HPDE6-E6E7 (cell line): Measurements from ENCODE around the gene SUPT6H.
A peak's percentile ranks its signal among the peaks of the same experiment; 100 is the strongest.

Experiments
- DNase-seq: peaks from one replicate; pipeline ENCODE4 v3.0.0; 2011; ENCODE audit warnings: missing footprints; ENCODE audit errors: extremely low spot score

SUPT6H gene

GRCh38 chr17:28661635-28662526 is at the start of gene SUPT6H, which contains the start of gene SDF2:
Gene SUPT6H (plus strand): TSS chr17:28662205. CDS start chr17:28673402, 11,197 bp downstream.
Gene SDF2 (minus strand): TSS chr17:28661906. CDS start chr17:28661876, 30 bp downstream.
- DNase-seq: peak; percentile 87

- DNase-seq: no peak
Measured at GRCh38 chr17:28612531-28612930, 49.5 kb upstream of the SUPT6H start.

GRCh38 chr17:28612936-28613872 is 48.8 kb upstream of the SUPT6H start:
- peak; percentile 17 for DNase-seq

- no peak for DNase-seq
Measured at GRCh38 chr17:28613931-28614381, 48.0 kb upstream of the SUPT6H start, which contains the start of gene RSKR. Gene RSKR (minus strand): TSS chr17:28614185. CDS start chr17:28614161, 24 bp downstream.

GRCh38 chr17:28615260-28615940 is 46.6 kb upstream of the SUPT6H start:
- no peak for DNase-seq

- DNase-seq: no peak
Measured at GRCh38 chr17:28616281-28616680, 45.7 kb upstream of the SUPT6H start.

- DNase-seq: no peak
Measured at GRCh38 chr17:28618464-28618863, 43.5 kb upstream of the SUPT6H start.

- DNase-seq: no peak
Measured at GRCh38 chr17:28620010-28620409, 42.0 kb upstream of the SUPT6H start.

- DNase-seq: no peak
Measured at GRCh38 chr17:28622186-28622585, 39.8 kb upstream of the SUPT6H start.

GRCh38 chr17:28623696-28624095 is 38.3 kb upstream of the SUPT6H start:
- DNase-seq: no peak

GRCh38 chr17:28624148-28624547 is 37.9 kb upstream of the SUPT6H start:
- no peak for DNase-seq

GRCh38 chr17:28626818-28627217 is 35.2 kb upstream of the SUPT6H start:
- no peak for DNase-seq

- DNase-seq: no peak
Measured at GRCh38 chr17:28634206-28634865, 27.7 kb upstream of the SUPT6H start.

GRCh38 chr17:28635506-28635905 is 26.5 kb upstream of the SUPT6H start:
- no peak for DNase-seq

GRCh38 chr17:28641579-28641978 is 20.4 kb upstream of the SUPT6H start:
- no peak for DNase-seq

- DNase-seq: peak; percentile 56
Measured at GRCh38 chr17:28643983-28644786, 17.8 kb upstream of the SUPT6H start.

GRCh38 chr17:28644787-28645575 is 17.0 kb upstream of the SUPT6H start, which contains the start of gene BLTP2:
Gene BLTP2 (minus strand): TSS chr17:28645158. CDS start chr17:28645056, 102 bp downstream.
- peak; percentile 98 for DNase-seq

GRCh38 chr17:28645576-28645939 is 16.4 kb upstream of the SUPT6H start:
- DNase-seq: no peak
